ENCODE data around the gene LRRC3. TPM values are rescaled to one million over a fixed set of nuclear protein-coding genes. Genes with fewer than 3 reads are reported as not detected.

The LRRC3 gene
- total and polyA plus RNA-seq, 2 donors from 2014 or later: 0.60 to 1.4 TPM

DNA sequence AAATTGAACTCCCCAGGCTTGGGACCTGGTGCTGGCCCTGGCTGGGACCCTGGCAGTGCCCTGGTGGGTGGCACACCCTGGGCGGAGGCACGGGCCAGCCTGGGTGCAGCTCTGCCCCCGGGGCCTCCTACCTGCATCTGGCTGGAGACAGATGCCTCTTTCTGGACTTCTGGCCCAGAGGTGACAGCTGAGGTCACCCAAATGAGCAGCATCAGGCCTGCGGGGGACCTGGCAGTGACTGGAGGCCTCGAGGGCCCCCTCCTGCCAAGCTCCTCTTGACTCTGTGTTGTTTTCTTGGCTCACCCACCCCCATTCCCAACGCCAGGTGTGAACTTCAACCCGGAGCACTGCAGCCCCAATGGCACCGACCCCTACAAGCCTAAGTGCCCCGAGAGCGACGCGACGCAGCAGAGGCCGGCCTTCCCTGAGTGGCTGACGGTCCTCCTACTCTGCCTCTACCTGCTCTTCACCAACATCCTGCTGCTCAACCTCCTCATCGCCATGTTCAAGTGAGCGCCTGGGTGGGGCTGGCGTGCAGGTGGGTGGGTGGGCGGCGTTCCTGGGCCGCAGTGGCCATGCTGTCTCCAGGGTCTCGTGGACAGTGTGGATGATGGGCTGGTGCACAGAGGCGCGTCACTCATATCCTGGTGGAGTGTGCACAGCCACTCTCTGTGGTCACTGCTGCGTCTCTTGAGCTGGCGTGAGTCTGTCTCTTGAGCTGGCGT is 41.6 kb upstream of the LRRC3 start:
- H3K4me1 ChIP-seq (ENCODE audit: control insufficient read depth in 2 of 3, insufficient read depth in 2 of 3, low read depth in 1 of 3, low read length in 3 of 3): no peaks in the 10 kb centered on the region
- no peak overlapping the region for H3K27ac ChIP-seq (ENCODE audit: low read depth in 2 of 2, low read length in 2 of 2)
- TF ChIP-seq, protein P1, sequence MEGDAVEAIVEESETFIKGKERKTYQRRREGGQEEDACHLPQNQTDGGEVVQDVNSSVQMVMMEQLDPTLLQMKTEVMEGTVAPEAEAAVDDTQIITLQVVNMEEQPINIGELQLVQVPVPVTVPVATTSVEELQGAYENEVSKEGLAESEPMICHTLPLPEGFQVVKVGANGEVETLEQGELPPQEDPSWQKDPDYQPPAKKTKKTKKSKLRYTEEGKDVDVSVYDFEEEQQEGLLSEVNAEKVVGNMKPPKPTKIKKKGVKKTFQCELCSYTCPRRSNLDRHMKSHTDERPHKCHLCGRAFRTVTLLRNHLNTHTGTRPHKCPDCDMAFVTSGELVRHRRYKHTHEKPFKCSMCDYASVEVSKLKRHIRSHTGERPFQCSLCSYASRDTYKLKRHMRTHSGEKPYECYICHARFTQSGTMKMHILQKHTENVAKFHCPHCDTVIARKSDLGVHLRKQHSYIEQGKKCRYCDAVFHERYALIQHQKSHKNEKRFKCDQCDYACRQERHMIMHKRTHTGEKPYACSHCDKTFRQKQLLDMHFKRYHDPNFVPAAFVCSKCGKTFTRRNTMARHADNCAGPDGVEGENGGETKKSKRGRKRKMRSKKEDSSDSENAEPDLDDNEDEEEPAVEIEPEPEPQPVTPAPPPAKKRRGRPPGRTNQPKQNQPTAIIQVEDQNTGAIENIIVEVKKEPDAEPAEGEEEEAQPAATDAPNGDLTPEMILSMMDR (IDR thresholded peaks at IDR 0.05; ENCODE audit: borderline replicate concordance, extremely low read depth, insufficient read depth): no peak
- DNase-seq: peak in 2 of 5 donors; percentile 22 to 55
- no peaks in the 10 kb centered on the region for H3K9me3 ChIP-seq (ENCODE audit: control insufficient read depth in 2 of 3, insufficient read depth in 1 of 3, low read length in 3 of 3)
- intact Hi-C loops (cut with DNase I): no loop called here
- H3K9ac ChIP-seq (ENCODE audit: low read length in 3 of 3): no peak overlapping the region
- no peaks in the 10 kb centered on the region for H3K36me3 ChIP-seq (ENCODE audit: control insufficient read depth in 2 of 3, insufficient read depth in 3 of 3, low read length in 3 of 3)
- no peak for FAIRE-seq
- H3K27me3 ChIP-seq (ENCODE audit: control insufficient read depth, insufficient read depth, low read length): no peaks in the 10 kb centered on the region
- no peak overlapping the region for H3K4me3 ChIP-seq (ENCODE audit: low read length in 3 of 3)

DNA sequence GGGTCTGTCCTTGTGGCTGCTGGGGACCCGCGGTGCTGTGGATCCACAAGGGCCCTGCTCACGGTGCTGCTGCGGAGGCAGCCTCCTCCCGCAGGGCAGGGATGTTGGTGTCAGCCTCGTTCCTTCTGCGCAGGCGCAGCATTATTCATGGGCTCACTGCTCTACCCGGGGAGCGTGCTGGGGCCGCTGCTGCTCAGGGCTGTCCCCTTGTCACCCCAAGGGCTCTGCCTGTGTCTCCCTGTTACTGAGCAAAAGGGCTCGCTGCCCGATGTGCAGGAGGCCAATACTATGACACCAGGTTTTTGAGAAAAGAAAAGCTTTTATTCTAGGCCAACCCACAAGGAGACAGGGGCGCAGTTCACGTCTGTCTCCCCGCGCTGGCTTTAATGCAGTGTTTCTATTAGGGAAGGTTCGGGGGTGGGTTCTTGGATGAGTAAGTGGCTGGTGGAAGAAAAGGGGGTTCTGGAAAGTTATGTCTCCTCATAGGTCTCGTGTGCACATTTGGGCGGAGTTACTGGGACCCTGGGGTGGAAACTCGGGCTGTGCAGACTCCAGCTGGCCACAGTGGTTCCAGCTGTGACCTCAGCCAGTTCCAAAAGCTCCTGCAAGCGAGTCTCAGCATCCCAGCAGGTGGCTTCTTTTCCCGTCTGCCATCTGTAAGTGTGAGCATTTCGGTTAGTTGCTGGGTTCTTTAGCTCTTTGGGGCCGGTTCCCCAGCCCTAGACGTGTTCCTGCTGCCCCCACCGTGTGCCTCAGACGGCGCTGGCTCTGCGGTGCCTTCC is 40.8 kb upstream of the LRRC3 start:
- Histone ChIP-seq H3K9ac (ENCODE audit: low read length in 3 of 3) (no peak overlapping the region), H3K4me1 (ENCODE audit: control insufficient read depth in 2 of 3, insufficient read depth in 2 of 3, low read depth in 1 of 3, low read length in 3 of 3) (no peaks in the 10 kb centered on the region), H3K27me3 (ENCODE audit: control insufficient read depth, insufficient read depth, low read length) (no peaks in the 10 kb centered on the region), H3K4me3 (ENCODE audit: low read length in 3 of 3) (no peak overlapping the region), H3K27ac (ENCODE audit: low read depth in 2 of 2, low read length in 2 of 2) (no peak overlapping the region), H3K9me3 (ENCODE audit: control insufficient read depth in 2 of 3, insufficient read depth in 1 of 3, low read length in 3 of 3) (no peaks in the 10 kb centered on the region), H3K36me3 (ENCODE audit: control insufficient read depth in 2 of 3, insufficient read depth in 3 of 3, low read length in 3 of 3) (no peaks in the 10 kb centered on the region)
- FAIRE-seq (no peak), DNase-seq (peak in 2 of 5 donors; percentile 9 to 33)
- TF ChIP-seq, protein P1 (IDR thresholded peaks at IDR 0.05; ENCODE audit: borderline replicate concordance, extremely low read depth, insufficient read depth): no peak
- intact Hi-C loops (cut with DNase I): no loop called here

DNA sequence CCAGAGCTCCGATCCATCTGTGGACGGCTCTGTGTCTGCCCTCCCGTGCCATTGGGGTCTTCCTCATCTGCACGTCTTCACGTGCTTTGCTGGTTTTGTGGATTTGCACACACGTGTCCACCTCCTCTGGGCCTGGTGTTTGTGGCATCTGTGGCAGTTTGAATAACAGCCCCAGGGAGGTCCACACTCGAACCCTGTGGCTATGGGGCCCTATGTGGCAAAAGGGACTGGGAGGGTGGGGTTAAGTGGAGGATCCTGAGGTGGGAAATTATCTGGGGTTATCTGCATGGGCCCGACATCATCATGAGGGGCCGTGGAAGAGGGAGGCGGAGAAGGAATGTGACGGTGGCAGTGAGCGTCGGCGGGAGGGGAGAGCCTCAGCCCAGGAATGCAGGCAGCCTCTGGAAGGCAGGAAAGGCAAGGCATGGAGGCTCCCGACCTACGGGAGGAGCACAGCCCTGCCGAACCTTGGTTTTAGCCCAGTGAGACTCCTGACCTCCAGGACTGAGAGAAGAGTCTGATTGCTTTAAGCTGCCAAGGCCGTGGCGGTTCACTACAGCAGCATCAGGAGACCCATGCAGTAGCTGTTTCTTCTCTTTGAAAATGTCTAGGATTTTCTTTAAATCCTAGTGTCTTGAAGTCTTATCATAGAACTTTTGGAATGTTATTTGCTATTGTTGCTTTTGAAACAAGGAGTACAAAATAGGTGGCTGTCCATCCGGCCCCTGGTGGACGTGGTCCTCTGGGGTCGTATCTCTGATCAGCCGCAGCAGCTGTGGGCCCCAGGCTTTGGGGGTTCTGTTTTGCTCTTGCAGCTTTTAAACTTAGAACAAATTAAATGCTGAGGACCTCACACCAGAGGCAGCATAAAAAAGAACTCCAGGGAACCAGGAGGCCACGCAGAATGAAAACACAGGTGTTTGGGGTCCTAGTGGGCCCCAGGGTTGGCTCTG is 40.0 kb upstream of the LRRC3 start:
- no peak overlapping the region for H3K4me3 ChIP-seq (ENCODE audit: low read length in 3 of 3)
- intact Hi-C loops (cut with DNase I): no loop called here
- H3K9ac ChIP-seq (ENCODE audit: low read length in 3 of 3): no peak overlapping the region
- no peaks in the 10 kb centered on the region for H3K36me3 ChIP-seq (ENCODE audit: control insufficient read depth in 2 of 3, insufficient read depth in 3 of 3, low read length in 3 of 3)
- FAIRE-seq (no peak), DNase-seq (peak in 2 of 5 donors; percentile 23 to 25)
- no peaks in the 10 kb centered on the region for H3K4me1 ChIP-seq (ENCODE audit: control insufficient read depth in 2 of 3, insufficient read depth in 2 of 3, low read depth in 1 of 3, low read length in 3 of 3)
- H3K9me3 ChIP-seq (ENCODE audit: control insufficient read depth in 2 of 3, insufficient read depth in 1 of 3, low read length in 3 of 3): peaks cover 0 to 2% (median 0%) of the 10 kb centered on the region in 3 donors
- no peak overlapping the region for H3K27ac ChIP-seq (ENCODE audit: low read depth in 2 of 2, low read length in 2 of 2)
- TF ChIP-seq, protein P1 (IDR thresholded peaks at IDR 0.05; ENCODE audit: borderline replicate concordance, extremely low read depth, insufficient read depth): no peak
- no peaks in the 10 kb centered on the region for H3K27me3 ChIP-seq (ENCODE audit: control insufficient read depth, insufficient read depth, low read length)
